PFSK-1 (cell line): Measurements from ENCODE around the gene KCTD16.

Experiments
- POLR2AphosphoS5 ChIP-seq: IDR thresholded peaks from 2 replicates; pipeline ENCODE4 v1.6.1; 2012; ENCODE audit warnings: low read depth, mild to moderate bottlenecking, control low read depth, low read length, moderate library complexity
- REST ChIP-seq, 2 experiments: IDR thresholded peaks; 2 replicates each; pipeline versions ENCODE4 v1.6.1 to v1.8.0; 2011 to 2012; ENCODE audit warnings: low read depth in 2 of 2, low read length in 2 of 2, control low read depth in 1 of 2, inconsistent platforms in 1 of 2, mild to moderate bottlenecking in 1 of 2, moderate library complexity in 1 of 2; ENCODE audit not compliant: insufficient read depth in 1 of 2
- SIN3A ChIP-seq: IDR thresholded peaks from 2 replicates; pipeline ENCODE4 v1.6.1; 2012; ENCODE audit warnings: mild to moderate bottlenecking, low read length, moderate library complexity, borderline replicate concordance; ENCODE audit not compliant: insufficient read depth
- TAF1 ChIP-seq: IDR thresholded peaks from 2 replicates; pipeline ENCODE4 v1.6.1; 2012; ENCODE audit warnings: low read length, control low read depth, borderline replicate concordance; ENCODE audit not compliant: insufficient read depth

- no peak for TF ChIP-seq TAF1
- TF ChIP-seq REST (IDR thresholded peaks at IDR 0.05; ENCODE audit: insufficient read depth in 1 of 2, low read depth in 2 of 2, low read length in 2 of 2), result no peak
- TF ChIP-seq SIN3A, result no peak
- no peak for TF ChIP-seq POLR2AphosphoS5
Observed at GRCh38 chr5:144323181-144323580, 152.5 kb downstream of the KCTD16 start.
